Kidney (tissue), 14 donors: ENCODE data around the gene MTIF2. TPM values are rescaled to one million over a fixed set of nuclear protein-coding genes. Genes with fewer than 3 reads are reported as not detected.

ENCODE experiments used
- DNase-seq, 5 donors: peaks; one replicate each; pipeline ENCODE4 v3.0.0-alpha.2; 2013 to 2020
- FAIRE-seq: peaks from 2 replicates; lab custom pipeline; 2012; peaks lifted over from hg19 to GRCh38; lab: Jason Lieb, UNC
- H3K27ac ChIP-seq, 2 donors: one replicate each; pipeline ENCODE4 v1.7.0; 2013; ENCODE audit warnings: low read depth in 2 of 2, low read length in 2 of 2, inconsistent platforms in 1 of 2
- H3K27me3 ChIP-seq: one replicate; pipeline ENCODE4 v1.7.1; 2013; ENCODE audit warnings: low read length, inconsistent platforms; ENCODE audit not compliant: control insufficient read depth, insufficient read depth
- H3K36me3 ChIP-seq, 3 donors: one replicate each; pipeline versions ENCODE4 v1.7.0 to v1.7.1; 2013; ENCODE audit warnings: low read length in 3 of 3, control low read depth in 1 of 3, inconsistent platforms in 1 of 3; ENCODE audit not compliant: insufficient read depth in 3 of 3, control insufficient read depth in 2 of 3
- H3K4me1 ChIP-seq, 3 donors: one replicate each; pipeline versions ENCODE4 v1.7.0 to v1.7.1; 2013; ENCODE audit warnings: low read length in 3 of 3, inconsistent platforms in 1 of 3, low read depth in 1 of 3; ENCODE audit not compliant: control insufficient read depth in 2 of 3, insufficient read depth in 2 of 3
- H3K4me3 ChIP-seq, 3 donors: one replicate each; pipeline versions ENCODE4 v1.7.0 to v1.8.1; 2013; ENCODE audit warnings: low read length in 3 of 3, control low read depth in 1 of 3, inconsistent platforms in 1 of 3
- H3K9ac ChIP-seq, 3 donors: one replicate each; pipeline versions ENCODE4 v1.7.0 to v1.7.1; 2013; ENCODE audit warnings: low read length in 3 of 3, control low read depth in 1 of 3, inconsistent platforms in 1 of 3
- H3K9me3 ChIP-seq, 3 donors: one replicate each; pipeline versions ENCODE4 v1.7.0 to v1.7.1; 2013; ENCODE audit warnings: low read length in 3 of 3, control low read depth in 1 of 3, inconsistent platforms in 1 of 3; ENCODE audit not compliant: control insufficient read depth in 2 of 3, insufficient read depth in 1 of 3
- CTCF ChIP-seq: IDR thresholded peaks from 3 replicates; pipeline ENCODE4 v1.5.1; 2012; ENCODE audit warnings: mild to moderate bottlenecking, moderate library complexity, borderline replicate concordance; ENCODE audit not compliant: insufficient read depth; ENCODE audit errors: extremely low read depth
- intact Hi-C: fragments of 100-400 bp; cut with DNase I; formaldehyde crosslinking; loops from one replicate; pipeline ENCODE4 v1.11.1; 2022
- polyA plus RNA-seq: library from polyadenylated mRNA; stranded (reverse); fragments of 350-450 nt; fragmentation: Illumina TruSeq; extraction: RNeasy Lipid Tissue Mini Kit (QIAGEN cat#74804); gene quantifications from one replicate; pipeline ENCODE4 v1.2.3, GENCODE V29; 2014; ENCODE audit warnings: low read depth, low replicate concordance; ENCODE audit not compliant: insufficient read depth
- total RNA-seq: library from RNA; stranded (reverse); fragmentation: NEBNext Ultra II Directional; extraction: Animal tissue kit (Norgen Biotek cat#: 25700); gene quantifications from one replicate; pipeline ENCODE4 v1.2.1, GENCODE V29; 2021
- donor health status: control.
- donor health status: control.
- donor health status: control.
- donor health status: control.
- donor health status: control.
- donor health status: DM: yes; HTN: yes; CAD: no.
- donor health status: Normal renal cell carcinoma (clear cell type).

MTIF2 gene
- total and polyA plus RNA-seq, 2 donors from 2014 or later: 26.0 to 27.3 TPM

GRCh38 chr2:55309446-55309845 is 40.4 kb upstream of the MTIF2 start:
- TF ChIP-seq CTCF: no peak
- no peak overlapping the region for H3K4me3 ChIP-seq
- no peak for DNase-seq
- intact Hi-C loops: no loop called here
- no peaks in the 10 kb centered on the region for H3K27me3 ChIP-seq
- no peak overlapping the region for H3K9ac ChIP-seq
- H3K27ac ChIP-seq: no peak overlapping the region
- FAIRE-seq: peak; percentile 47
- peaks cover 0 to 4% (median 0%) of the 10 kb centered on the region in 3 donors for H3K36me3 ChIP-seq
- H3K9me3 ChIP-seq: no peaks in the 10 kb centered on the region
- no peaks in the 10 kb centered on the region for H3K4me1 ChIP-seq

- H3K27me3 ChIP-seq: no peaks in the 10 kb centered on the region
- TF ChIP-seq CTCF: no peak
- H3K27ac ChIP-seq: no peak overlapping the region
- no peak overlapping the region for H3K4me3 ChIP-seq
- H3K9ac ChIP-seq: no peak overlapping the region
- H3K36me3 ChIP-seq: no peaks in the 10 kb centered on the region
- no peaks in the 10 kb centered on the region for H3K9me3 ChIP-seq
- DNase-seq (no peak), FAIRE-seq (no peak)
- intact Hi-C loops: no loop called here
- H3K4me1 ChIP-seq: no peaks in the 10 kb centered on the region
These were observed 33.2 kb upstream of the MTIF2 start for GRCh38 chr2:55302241-55302640.

- no peak overlapping the region for H3K9ac ChIP-seq
- H3K27me3 ChIP-seq: no peaks in the 10 kb centered on the region
- H3K27ac ChIP-seq: no peak overlapping the region
- no peak overlapping the region for H3K4me3 ChIP-seq
- FAIRE-seq (no peak), DNase-seq (no peak)
- no peaks in the 10 kb centered on the region for H3K4me1 ChIP-seq
- H3K36me3 ChIP-seq: no peaks in the 10 kb centered on the region
- H3K9me3 ChIP-seq: no peaks in the 10 kb centered on the region
- intact Hi-C loops: no loop called here
- TF ChIP-seq CTCF: no peak
These were observed 32.2 kb upstream of the MTIF2 start for GRCh38 chr2:55301277-55301676.

- DNase-seq: no peak
- H3K27me3 ChIP-seq: no peaks in the 10 kb centered on the region
- H3K27ac ChIP-seq: no peak overlapping the region
- H3K36me3 ChIP-seq: peaks cover 0 to 6% (median 0%) of the 10 kb centered on the region in 3 donors
- H3K9me3 ChIP-seq: no peaks in the 10 kb centered on the region
- H3K4me1 ChIP-seq: no peaks in the 10 kb centered on the region
- intact Hi-C loops: no loop called here
- H3K4me3 ChIP-seq: no peak overlapping the region
- no peak for FAIRE-seq
- TF ChIP-seq CTCF: no peak
- no peak overlapping the region for H3K9ac ChIP-seq
These were observed 27.4 kb upstream of the MTIF2 start for GRCh38 chr2:55296393-55296792.
